COLO829 (cell line): ENCODE measurements around the gene VAV2.
A peak's percentile ranks its signal among the peaks of the same experiment; 100 is the strongest.
"Not testable (repeated sequence)": the region's sequence is repeated elsewhere in the genome, so short reads cannot be mapped to it uniquely, and the experiment has no call there.

Experiments used
- DNase-seq: peaks from one replicate; pipeline ENCODE4 v3.0.0; 2012; ENCODE audit warnings: low spot score

The VAV2 gene

DNA sequence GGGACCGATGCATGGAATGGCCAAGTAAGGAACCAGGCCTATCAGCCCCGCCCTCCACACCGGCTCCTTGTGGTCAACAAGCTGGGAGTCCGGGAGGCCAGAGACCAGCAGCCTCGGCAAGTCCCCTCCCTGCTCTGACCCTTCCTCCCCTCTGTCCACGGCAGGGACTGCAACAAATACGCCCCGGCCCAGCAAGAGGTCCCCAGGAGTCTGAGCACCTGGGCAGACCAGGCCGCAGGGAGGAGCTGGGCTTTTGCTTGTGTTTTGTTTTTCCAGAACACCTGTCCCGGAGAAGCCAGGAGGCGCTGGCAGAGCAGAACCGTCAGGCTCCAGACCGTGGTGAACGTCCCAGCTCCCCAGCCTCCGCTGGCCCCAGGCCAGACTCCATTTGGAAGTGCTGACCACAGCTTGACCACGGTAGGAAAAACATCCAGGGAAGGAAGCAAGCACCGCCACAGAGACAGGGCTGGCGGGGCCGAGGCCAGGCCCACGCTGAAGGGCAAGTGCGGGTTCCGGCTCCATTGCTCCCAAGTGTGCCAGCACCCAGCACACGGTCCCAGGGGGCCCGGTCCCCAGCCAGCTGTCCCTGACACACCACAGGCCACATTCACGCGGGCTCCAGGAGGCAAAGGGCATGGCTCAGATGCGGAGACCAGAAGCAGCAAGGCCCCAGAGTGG is 56.7 kb downstream of the VAV2 start:
- no peak for DNase-seq

DNA sequence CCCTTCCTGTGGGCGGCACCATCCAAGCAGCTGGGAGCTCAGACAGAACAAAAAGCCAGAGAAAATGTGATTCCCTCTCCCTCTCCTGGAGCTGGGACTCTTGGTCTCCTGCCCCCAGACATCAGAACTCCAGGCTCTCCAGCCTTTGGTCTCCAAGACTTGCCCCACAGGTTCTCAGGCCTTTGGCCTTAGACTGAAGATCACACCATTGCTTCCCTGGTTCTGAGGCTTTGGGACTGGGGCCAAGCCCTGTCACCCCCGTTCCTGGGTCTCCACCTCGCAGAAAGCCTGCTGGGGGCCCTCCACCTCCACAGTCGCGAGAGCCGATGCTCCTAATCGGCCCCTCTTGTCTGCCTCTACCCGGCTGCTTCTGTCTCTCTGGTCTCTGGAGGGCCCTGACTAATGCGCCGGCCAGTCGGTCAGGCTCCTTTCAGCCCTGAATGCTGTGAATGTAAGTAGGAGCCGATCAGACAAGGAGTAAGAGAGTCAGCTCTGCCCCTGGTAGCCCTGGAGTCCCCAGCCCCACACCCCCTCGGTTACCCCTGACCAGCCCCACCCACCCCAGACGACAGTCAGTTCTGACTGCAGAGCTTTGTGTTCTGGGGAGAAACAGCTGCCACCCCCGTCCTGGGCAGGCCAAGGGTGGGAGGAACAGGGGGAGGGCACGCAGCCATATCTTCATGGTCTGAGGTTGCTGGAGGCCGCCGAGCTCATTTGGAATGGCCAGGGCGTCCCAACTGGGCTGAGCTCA is 57.5 kb downstream of the VAV2 start:
- DNase-seq, result no peak

- no peak for DNase-seq
Observed at GRCh38 chr9:133933426-133934026, 58.6 kb downstream of the VAV2 start.

DNA sequence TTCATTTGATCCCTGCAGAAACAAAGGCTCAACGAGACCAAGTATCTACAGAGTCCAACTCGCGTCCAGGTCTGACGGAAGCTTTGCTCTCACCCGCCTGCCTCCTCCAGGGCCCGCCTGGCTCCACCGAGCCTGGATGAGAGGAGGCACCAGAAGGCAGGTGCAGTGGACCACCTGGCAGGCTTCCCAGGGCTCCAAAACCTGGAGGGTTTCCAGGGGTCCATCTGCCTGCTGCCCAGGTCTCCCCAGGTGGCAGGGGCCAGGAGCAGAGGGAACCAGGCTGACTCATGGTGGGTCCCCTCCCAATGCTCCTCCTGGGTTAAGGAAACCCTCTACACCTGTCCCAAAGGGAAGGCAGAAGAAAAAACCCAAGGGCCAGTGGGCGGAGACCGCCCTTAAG is 59.5 kb downstream of the VAV2 start:
- DNase-seq, result no peak

DNA sequence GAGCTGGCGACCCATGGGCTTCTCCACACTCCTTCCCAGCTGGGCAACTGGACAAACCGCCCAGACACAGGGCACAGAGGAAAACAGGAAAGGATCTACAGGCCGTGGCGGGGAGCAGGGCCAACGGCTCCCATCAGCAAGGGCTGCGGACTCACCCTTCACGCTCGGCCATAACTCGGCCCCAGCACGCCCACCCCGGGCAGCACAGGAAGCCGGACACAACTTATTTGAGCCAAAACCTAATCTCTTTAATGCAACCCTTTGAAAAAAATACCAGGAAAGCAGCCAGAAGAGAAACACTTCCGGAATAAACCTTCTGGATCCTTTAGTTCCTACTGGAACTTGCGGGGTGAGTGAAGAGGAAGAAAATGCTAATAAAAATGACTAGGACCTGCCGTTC is 59.9 kb downstream of the VAV2 start:
- no peak for DNase-seq

DNA sequence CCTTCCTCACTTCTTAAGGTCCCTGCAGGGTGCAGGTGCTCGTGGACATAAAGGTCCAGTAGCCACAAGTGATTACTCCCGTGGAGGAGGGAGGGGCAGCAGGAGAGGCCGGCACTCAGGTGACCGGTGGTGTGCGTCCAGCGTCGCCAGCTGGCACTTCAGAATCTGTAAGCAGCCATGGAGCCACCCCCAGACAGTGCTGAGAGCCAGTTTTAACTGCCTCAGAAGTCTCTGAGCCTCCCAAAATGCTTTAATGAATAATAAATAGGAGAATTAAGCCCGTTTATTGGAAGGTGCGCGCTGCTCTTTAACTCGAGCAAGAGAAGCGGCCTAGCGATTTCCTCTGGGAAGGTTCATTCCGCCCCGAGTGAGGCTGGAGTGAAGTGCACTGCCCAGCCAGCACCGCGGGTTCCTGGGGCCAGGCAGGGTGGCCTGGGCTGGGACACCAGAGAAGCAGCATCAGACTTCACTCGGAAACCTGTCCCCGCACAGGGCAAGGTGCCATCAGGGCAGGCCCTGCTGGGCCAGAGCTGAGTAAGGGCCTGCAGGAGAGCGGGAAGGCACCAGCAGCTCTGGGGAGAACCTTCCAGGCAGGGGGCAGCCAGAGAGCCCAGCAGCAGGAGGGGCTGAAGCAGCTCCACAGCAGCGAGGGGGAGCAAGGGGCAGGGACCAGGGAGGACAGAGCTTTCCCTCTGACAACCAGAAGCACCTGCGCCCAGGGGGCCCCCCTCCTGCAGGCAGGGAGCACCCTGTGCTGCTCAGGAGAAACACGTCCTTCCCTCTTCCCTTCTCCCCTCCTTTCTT is 61.2 kb downstream of the VAV2 start:
- DNase-seq, result no peak

DNA sequence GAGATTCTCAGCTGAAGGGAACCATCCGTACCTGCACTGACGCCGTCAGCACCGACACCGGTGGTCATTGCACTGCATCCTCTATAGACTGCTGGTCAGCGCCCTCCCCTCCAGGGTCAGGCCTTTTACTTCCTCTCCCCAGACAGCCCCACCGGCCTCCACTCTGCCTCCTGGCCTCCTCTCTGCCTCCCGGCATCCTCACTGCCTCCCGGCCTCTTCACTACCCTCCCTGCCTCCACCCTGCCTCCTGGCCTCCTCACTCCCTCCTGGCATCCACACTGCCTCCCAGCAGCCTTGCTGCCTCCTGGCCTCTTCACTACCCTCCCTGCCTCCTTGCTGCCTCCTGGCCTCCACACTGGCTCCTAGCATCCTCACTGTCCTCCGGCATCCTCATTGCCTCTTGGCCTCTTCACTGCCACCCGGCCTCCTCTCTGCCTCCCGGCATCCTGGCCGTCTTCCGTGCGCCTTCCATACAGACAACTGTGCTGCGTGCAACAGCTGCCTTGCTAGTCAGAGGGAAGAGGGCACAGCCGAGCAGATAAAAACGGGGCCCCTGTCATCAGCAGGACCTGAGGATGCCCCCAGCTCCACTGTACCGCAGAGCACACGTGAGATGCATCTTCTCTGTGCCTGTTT is 62.0 kb downstream of the VAV2 start:
- no peak for DNase-seq

DNA sequence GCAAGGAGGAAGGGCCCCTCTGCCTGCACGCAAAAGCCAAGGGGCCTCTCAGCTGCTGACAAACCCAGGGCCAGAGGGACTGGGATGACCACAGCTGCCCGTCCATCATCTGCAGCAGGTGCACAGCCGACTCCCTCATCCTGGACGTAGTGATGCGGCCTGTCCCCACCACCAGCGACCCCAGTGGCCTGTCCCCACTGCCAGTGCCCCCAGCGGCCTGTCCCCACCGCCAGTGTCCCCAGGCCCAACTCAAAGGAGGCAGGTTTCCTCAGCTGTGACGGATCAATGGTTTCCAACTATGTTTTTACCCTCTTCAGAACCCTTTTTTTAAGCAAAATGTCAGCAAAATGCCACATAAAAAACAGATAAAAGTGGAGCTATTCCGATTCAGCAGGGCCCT is 62.5 kb downstream of the VAV2 start:
- DNase-seq, result no peak

DNA sequence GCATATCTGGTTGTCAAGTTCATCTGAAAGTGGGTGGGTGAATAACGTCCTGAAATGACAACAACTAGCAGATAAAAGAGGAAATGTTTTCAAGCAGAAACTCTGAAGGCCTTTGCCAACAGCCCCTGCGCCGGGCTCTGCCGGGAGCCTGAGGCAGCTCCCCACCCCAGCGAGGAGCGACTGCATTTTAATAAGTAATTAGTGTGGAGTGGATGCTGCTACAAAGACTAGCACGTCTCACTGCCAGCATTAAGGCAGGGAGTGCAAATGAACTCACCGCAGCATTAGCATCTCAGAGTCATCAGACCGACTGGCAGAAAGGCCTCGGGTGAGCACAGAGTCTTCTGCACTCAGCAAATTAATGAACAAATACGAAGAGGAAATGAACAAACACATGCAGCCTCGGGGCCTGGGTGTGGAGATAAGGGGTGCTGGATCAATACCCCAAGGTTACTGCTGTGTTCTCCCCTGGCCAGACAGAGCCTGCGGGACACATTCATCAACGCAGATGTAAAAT is 63.8 kb downstream of the VAV2 start:
- no peak for DNase-seq

GRCh38 chr9:133927041-133927440 is 65.1 kb downstream of the VAV2 start:
- DNase-seq, result no peak

DNA sequence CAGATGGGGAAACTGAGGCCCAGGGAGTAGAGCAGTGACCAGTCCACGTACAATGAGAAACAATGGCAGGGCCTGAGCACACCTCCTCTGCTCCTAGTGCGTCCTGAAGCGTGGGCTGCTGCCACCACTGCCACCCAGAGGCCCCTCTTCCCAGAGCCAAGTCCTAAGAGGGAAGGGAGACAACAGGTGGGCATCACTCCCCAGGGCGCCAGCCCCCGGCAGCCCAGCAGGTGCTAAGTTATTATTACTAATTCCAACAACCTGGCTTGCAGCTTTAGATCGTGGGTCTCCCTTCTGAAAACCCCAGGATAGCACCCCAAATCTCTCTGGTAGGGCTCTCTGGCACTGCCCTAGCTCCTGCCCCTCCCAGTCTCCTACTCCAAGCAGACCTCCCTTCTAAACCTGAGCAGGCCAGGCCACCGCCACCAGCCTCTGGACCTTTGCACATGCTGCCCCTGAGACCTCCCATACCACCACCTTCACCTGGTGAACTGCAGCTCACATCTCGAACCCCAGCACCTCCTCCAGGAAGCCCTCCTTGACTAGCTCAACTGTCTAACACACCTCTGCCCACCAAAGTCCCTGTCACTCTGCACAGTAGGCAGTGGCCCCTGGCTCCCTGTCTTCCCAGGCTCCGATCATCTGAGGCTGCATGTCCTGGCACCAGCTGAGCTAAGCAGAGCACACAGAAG is 65.8 kb downstream of the VAV2 start:
- DNase-seq, result no peak

DNA sequence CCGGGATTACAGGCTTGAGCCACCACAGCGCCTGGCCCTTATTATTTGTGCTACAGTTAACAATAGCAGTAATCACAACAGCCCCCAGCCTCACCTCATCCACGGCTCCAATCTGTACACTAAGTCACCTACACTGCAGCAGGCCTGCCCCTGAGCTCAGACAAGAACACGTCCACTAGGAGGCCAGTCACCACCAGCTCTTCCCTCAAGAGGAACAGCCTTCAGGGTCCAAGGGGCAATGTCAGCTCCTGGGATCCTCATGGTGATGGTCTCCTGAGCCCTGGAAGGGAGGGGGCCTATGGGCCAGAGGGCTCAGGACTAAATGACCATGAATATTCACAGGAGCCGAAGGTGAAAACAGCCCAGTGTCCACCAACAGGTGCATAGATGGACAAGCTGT is 67.7 kb downstream of the VAV2 start:
- no peak for DNase-seq

DNA sequence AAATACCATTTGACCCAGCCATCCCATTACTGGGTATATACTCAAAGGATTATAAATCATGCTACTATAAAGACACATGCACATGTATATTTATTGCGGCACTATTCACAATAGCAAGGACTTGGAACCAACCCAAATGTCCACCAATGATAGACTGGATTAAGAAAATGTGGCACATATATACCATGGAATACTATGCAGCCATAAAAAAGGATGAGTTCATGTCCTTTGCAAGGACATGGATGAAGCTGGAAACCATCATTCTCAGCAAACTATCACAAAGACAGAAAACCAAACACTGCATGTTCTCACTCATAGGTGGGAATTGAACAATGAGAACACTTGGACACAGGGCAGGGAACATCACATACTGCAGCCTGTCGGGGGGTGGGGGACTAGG is 68.5 kb downstream of the VAV2 start:
- DNase-seq, result not testable (repeated sequence)

- DNase-seq, result no peak
Observed at GRCh38 chr9:133921866-133922265, 70.3 kb downstream of the VAV2 start.

DNA sequence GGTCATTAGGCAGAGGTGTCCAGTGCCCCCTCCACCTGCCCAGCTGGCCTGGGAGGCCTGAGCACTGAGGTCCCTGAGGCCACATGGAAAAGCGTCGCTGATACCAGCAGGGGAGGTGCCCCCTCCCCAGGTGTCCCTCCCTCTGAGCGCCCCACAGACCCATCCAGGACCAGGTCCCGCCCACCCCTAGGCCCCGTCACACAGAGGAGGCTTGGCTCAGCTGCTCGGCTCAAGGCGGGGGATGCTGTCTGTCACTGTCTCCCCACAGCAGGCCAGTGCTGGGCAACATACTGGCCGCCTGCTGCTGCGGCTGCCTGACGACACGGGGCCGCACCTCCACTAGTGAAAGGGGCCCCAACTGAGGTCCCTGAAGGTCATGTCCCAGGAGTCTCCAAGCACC is 71.7 kb downstream of the VAV2 start:
- no peak for DNase-seq

GRCh38 chr9:133919253-133920115 is 72.6 kb downstream of the VAV2 start:
- DNase-seq, result no peak

GRCh38 chr9:133918111-133918813 is 73.9 kb downstream of the VAV2 start:
- no peak for DNase-seq

DNA sequence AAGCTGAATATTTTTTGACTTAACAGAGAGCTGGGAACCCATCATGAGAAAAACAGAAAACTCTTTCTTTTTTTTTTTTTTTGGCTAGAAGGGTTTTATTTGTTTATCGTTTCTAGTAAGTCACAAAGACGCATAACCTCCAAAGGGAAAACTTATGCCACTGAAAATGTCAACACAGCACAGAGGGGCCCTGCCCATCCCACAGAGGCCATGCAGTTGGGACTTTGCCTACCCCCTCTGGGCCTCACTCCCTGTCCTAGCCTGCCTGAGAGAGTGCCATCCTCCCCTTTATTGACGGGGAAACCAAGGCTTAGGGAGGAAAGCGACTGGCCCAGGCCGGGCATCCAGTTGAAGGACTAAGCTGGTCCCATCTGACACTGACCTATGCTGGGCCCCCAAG is 74.7 kb downstream of the VAV2 start:
- no peak for DNase-seq

DNA sequence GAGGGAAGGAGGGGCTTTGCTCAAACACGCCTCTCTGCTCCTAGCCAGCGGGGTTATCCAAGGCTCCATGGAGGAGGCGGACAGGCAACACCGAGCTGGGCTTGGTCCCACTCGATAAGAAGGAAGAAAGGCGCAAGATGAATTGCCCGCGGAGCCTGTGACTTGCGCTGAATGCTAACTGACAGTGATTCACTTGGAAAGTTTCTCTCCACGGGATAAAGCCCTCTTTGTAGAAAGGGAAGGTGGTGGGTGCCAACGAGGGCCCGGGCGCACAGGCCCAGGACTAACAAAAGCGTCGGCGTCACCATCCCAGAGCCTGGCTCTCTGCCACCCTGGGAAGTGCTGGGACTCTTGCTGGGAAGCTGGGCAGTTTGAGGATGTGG is 76.0 kb downstream of the VAV2 start:
- peak; percentile 88 for DNase-seq
